NCI-H1417 treated with DMSO at 0.1 percent for 48 hours (cell line): ENCODE data around the gene DBX1.
"Not testable (repeated sequence)": the region's sequence is repeated elsewhere in the genome, so short reads cannot be mapped to it uniquely, and the experiment has no call there.

Source experiments
- DNase-seq: peaks from one replicate; lab custom pipeline; 2025; lab: John Stamatoyannopoulos, UW

DBX1 gene, protein sequence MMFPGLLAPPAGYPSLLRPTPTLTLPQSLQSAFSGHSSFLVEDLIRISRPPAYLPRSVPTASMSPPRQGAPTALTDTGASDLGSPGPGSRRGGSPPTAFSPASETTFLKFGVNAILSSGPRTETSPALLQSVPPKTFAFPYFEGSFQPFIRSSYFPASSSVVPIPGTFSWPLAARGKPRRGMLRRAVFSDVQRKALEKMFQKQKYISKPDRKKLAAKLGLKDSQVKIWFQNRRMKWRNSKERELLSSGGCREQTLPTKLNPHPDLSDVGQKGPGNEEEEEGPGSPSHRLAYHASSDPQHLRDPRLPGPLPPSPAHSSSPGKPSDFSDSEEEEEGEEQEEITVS

DNA sequence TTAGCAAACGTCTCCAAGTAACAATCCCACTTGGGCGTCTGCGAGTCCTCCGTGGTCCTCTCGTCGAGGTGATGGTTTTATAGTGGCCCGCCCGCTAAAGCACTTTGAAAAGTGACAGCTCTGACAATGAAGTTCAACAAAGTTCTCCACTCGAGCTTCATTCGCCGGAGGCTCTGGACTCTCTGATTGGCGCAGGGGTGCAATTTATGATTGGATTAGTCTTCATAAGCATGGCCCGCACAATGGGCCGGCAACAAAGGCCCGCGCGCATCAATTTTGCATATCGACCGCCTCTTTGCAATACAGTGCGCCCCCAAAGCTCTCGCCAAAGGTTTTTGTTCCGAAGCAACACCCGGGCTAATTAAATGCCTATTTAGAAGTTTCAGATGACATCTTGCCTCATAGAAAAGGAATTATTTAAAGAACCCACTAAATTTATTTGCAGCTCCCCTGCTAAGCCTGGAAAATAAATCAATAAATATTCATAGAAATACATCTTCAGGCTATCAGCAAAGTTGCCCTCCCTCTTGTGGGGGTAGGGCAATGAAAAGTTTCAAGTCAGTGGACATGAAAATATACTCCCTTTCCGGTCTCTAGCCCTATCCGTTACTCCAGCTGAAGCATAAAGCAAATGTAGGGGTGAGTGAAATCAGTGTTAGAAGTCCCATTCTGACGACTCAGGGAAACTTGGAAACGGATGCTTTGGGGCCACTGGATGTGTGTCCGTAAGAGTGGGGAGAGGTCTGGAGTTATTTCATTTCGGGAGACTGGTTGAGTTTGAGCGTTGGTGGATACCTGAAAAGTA, at the start of gene DBX1:
Gene DBX1, minus strand, starts transcription at position 51 of the 805 bp plus-strand sequence. CDS start 151 bp downstream, outside the sequence.
- no peak for DNase-seq

DNA sequence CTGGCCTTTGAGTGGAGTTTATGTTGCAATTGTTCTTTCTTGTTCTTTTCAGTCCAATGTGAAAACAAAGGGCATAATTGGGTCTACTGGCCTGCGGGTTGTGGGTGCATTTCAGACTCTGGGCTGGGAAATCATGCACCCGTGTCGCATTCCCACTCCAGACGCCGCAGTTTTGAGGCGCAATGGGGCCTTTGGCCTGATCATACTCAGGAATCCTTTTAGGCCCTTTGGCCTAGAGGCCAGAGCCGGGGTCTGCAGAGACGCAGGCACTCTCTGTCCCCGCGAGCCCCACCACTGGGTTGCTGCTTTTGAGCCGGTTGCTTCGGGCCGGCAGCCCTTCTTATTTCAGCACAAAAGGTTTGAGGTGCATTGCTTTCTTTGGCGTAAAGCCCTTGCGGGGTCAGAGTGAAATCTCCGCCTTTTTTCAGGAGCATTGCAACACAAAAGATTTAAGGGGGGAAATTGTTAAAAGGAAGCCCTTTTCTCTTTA, 48.4 kb upstream of the DBX1 start:
- no peak for DNase-seq

DNA sequence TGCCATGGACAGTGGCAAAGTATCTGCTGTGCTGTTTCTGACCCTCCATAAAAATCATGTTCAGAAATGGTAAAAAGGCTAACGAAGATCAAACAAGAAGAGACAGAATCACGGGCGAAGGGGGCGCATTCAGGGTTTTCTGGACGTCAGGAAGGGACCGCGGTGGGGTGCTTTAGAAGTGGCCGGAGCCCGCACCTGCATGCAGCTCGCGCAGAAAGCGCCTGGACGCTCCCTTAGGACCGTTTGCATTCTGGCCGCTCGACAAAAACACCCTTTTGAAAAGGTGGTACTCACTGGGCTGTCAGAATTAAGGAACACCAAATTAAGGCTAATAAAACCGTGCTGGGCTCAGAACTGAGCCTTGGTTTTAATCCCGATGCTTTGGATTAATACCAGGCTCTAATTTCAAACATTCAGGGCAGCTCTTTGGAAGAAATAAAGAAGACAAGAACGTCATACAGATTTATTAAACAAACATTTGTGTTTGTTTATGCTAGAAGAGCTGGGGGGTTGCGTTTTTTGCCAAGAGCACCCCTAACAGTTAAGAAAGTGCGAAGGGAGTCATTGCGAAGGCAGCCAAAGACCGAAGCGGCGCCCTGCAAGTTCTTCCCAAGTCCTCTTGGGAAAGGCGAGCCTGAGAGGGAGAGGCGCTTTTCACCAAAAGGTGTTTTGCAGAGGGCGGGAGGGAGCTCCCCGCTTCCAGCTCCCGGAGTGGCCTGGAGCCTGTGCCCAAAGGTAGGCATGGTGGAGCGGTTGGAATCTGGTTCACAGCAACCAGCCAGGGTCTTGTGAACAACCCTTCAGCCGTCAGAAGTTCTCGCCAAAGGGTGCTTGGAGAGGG, 47.7 kb upstream of the DBX1 start:
- DNase-seq = no peak

DNA sequence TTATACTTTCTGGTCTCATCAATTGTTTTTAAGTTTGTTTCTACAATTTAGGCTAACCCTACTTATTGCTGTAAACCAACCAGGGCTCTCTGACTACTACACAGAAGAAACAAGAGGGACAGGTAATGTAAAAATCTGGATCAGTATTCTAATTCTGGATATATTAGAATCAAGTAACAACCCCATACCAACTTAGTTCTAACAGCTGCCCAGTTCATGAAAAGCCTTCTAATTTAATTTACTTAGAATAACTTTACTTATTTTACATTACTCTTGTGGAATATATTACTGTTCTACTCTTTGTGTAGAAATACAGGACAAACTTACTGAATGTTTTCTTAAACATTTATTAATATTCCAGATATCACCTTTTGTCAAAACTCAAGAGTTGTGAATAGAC, 45.5 kb upstream of the DBX1 start:
- DNase-seq = no peak

DNA sequence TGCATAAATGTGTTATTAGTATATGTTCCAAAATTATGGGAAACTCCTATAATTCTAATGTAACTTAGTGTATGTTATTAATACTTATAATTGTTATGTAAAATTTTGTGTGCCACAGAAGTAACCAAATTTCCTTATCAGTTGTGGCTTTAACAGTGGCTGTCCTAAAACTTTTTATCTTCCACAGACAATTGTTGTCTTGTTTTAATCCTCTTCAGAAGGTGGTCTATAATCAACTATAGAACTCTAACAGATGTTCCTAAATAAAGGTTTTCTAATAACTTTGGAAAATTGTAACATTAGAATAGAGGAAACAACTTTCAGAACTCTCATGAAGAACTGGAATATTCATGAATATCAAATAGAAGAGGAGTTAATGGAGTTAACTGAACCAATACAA, 44.4 kb upstream of the DBX1 start:
- no peak for DNase-seq

DNA sequence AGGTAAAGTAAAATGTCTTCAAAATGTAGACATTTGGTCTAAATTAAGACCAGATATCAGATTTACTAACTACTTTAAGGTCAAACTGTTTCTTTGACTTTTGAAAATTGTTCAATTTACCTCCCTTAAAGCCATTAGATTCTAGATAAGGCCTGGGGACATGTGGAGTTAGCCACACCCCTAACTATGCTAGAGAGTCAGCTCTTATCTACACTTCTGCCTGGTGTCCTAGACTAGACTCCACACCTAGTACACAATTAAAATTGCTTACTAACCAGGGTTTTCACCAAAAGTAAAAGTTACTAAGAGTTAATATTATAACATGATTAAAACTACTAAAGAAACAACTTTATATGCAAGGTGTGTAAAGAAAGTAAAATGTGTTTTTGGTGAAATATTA, 43.6 kb upstream of the DBX1 start:
- no peak for DNase-seq

DNA sequence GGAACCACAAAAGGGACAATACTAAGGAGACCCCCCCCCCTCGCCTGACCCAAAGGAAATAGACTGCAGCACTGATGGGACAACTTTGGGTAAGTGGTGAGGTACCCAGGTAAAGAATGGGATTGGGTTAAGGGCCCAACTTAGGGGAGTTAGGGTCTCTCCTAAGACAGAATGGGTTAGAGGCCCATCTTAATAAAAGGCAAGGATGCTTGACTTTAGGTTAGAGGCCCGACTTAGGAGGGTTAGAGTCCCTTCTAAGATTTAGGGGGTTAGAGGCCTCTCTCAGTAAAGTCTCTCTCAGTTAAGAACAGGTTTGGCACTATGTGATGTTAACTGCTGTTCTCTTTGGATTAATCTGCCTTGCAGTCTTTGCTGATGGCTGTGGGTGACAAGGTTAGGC, 41.0 kb upstream of the DBX1 start:
- DNase-seq = no peak

DNA sequence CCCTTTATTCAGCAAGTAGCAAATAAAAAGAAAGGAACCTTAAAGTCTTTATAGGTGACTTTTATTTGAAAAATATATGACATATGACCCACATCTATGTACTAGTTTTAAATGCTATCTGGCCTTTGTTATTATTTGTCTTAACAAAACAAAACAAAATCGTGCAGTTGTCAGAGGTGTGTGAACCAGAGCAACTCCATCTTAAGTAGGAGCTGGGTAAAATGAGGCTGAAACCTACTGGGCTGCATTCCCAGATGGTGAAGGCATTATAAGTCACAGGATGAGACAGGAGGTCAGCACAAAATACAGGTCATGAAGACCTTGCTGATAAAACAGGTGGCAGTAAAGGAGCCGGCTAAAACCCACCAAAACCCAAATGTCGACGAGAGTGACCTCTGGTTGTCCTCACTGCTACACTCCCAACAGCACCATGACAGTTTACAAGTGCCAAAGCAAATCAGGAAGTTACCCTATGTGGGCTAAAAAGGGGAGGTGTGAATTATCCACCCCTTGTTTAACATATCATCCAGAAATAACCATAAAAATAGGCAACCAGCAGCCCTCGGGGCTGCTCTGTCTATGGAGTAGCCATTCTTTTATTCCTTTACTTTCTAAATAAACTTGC, 40.2 kb upstream of the DBX1 start:
- not testable (repeated sequence) for DNase-seq

DNA sequence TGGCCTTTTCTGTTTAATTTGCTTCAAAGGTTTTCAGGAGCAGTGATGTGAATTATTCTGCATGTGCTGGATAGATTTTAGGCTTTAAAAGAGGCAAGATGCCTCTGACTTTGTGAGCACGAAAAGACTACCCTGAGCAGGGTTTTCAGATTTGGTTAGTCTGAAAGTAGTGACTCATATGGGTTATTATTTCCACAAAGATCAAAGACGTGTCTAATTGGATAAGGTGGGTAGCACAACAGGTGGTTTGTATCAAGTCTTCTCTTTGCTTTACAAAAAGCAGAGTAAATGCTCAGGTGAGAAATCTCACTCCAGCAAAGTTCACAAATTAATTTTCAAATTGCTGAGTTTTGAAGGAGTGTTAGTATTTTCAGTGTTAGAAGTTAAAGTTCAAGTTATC, 37.6 kb upstream of the DBX1 start:
- no peak for DNase-seq

DNA sequence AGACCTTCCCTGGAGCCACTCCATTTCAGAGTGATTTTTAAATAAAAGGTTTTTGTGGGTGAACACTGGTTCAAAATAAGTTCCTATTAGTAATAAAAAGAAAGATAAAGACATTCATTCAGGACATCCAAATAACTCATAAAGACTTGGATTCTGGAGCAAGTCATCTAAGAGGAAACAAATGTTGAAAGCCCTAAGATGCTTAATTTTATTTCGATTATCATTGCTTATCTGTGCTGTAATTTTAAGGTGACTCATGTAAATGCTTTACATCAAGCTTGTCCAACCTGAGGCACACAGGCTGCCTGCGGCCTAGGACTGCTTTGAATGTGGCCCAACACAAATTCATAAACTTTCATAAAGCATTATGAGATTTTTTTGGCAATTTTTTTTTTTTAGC, 34.2 kb upstream of the DBX1 start:
- no peak for DNase-seq

DNA sequence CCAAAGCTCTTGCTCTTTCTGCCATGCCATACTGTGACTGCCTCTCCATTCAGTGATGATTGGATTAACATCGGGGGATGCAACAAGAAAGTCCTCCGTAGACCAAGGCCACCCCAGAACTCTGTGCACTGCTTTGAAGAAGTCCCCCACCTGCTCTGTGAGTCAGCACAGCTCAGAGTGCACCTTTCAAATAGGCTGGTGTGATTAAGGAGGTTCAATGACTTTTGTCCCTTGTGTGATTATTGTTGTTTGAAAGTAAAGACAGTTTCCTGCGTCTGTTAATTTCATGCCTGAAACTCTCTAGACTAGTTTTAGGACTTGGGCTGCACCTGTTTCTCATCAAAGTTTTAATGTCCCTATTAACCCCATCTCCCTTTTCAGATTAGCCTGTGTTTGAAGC, 33.0 kb upstream of the DBX1 start:
- DNase-seq = no peak

DNA sequence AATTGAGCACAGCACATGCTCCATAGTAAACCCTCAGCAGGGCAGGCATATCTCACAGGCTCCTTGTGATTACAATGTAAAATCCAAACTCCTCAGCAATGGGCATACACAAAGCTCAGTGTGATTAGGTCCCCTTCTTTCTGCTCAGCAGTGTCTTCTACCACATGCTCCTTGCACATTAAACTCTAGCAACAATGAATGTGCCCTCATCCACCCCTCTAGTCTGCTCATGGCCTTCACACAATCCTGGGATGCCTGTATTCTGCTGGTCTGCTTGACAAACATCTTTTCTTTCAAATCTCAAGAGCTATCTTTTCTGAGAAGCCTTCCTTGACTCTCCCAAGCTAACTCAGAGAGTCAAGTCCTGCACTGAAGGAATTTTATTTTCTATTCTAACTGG, 32.4 kb upstream of the DBX1 start:
- no peak for DNase-seq

DNA sequence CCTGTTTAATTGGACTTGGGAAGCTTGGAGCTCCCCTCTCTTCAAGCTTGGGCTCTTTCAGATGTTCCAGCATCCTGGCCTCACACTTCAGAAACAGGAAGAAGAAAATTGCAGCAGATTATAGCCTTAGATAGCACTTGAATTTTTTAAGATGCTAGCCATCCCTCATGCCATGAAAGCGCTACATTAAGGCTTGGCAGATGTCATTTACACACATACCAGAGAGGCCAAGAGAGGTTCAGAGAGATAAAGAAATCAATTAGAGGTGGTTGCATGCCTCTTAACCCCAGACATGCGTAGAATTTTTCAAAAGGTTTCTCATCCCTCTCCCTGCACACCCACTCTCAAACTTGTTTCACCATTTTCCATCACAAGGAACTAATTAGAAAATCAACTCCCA, 31.9 kb upstream of the DBX1 start:
- no peak for DNase-seq

DNA sequence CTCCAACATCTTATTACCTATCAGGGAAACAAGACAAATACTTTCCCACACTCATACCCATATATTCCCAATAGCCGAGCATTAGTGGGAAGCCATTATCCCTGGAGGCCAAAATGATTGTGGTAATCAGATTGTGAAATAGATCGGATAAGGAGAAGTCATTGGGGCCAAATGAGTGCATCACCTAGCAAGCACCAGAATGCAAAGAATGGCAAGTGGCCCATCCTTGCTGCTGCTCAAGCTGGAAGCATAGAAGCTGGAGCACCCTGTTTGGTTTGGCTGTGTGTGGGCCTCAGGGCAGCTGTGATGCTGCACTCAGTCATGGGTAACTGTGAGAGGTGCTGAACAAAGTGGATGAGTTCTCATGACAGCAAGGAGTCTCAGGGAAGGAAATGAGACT, 18.7 kb upstream of the DBX1 start:
- no peak for DNase-seq

DNA sequence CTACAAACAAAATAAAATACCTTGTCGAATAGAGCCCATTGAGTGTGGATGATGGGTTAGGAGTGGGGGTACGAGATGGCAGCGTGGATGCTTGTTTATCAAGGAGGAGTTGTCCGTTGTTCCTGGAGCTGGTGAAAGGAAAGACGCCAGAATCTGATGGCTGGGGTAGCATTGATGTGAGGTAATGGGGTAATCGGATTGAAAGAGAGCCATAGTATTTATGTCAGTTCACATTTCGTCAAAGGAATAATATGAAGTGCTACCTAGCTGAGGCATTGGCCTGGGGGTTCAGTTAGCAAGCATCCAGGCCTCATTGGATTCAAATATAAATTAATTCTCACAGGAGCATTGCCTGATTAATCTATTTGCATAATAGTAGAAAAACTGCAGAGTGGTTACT, 16.9 kb upstream of the DBX1 start:
- no peak for DNase-seq

DNA sequence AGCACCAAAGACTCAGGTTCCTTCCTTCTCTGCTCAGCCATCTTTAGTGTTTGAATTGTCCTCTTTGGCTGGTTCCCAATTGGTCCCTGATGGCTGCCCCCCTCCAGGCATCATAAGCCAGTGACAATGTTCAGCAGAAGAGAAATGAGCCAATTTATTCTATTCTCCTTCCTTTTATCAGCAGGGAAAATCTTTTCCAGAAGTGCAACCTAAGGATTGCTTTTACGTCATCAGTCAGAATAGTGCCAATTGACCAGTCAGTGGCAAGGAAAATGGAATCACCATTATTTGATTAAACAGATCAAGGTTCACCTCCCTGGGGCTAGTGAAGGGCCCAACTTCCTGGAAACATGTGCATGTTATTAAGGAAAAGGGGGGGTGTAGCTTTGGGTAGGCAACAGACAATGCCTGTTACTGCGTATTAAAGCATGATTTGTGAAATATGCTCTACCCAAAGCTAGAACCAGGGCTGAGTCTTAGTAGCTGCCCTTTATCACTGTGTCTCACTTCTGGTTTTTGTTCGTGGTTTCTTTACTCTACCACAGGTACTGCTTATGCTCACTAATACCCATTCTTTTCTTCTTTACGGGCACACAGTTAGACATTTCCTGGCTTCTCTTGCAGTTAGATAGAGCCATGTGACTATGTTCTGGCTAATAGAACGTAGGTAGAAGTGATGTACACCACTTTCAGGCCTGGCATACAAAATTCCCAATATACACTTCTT, 12.6 kb upstream of the DBX1 start:
- DNase-seq = no peak

DNA sequence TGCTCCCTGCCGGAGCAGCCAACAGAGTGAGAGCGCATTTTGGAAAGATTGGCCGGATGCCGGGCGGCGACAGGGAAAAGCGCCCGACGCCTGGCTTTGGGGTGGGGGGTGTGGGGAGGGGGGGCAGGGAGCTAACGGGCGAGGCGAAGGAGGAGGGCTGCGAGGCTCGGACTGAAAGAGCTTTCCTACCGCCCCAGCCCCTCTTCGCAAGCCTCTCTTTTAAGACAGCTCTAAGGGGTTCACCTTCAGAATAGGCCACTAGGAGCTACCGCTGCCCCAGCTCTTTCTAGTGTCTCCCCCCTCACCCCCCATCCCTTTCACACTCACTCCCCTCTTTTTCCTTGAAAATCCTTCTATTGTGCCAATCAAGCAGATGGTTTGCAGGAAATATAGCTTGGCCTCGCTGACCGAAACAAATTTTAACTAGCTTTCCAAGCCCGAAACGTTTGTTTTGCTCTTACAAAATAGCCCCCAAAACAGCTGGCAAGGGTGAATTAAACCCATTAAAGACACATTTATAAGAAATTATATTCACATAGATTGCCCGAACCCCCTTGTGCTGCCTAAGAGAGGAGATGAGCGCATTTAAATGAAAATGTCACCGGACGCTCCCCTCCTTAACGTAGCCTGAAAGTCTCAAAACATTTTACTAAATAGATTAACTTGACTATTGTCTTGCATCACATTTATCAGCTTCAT, 3.7 kb upstream of the DBX1 start:
- no peak for DNase-seq

DNA sequence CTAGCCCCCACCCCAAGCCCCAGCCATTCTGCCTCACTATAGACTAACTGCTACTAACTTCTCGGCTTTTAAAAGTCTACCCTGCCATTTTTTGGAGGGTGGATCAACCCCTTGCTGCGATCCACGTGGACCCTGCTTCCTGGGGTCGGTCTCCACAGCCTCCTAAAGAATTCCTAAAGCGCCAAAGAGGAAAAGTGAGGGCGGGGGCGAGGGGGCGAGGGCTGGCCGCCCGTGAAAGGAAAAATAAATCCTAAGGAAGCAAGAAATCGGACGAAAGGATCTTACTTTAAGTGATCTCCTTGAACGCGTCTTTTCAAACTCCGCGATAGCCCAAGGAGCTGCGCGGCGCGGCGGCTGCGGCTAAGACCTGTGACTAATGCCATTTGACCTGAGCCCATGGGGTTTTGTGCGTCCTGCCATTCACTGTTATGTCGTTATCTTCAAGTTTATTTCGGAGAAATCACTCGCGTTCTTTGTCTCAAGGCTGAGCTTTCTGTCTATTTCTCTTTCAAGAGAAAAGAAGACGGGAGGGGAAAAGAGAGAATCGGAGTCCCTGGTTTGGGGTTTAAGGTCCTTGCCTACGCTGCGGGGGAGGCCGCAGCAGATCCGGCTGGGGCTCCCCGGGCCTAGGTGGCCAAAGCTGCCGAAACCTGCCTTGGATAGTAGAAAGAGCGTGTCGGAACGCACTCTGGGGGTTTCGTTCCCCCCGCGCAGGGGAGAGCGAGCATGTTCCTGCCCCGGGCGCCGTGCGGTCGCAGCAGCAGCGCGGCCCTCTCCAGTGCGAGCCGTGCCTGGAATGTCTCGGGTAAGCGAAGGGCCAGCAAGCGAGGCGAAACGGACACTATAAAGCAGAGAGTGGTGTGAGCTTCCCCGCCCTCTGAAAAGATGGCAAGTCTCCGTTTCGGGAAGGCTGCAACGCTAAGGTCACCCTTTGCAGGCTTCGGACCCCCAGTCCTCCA, 2.8 kb upstream of the DBX1 start:
- no peak for DNase-seq

DNA sequence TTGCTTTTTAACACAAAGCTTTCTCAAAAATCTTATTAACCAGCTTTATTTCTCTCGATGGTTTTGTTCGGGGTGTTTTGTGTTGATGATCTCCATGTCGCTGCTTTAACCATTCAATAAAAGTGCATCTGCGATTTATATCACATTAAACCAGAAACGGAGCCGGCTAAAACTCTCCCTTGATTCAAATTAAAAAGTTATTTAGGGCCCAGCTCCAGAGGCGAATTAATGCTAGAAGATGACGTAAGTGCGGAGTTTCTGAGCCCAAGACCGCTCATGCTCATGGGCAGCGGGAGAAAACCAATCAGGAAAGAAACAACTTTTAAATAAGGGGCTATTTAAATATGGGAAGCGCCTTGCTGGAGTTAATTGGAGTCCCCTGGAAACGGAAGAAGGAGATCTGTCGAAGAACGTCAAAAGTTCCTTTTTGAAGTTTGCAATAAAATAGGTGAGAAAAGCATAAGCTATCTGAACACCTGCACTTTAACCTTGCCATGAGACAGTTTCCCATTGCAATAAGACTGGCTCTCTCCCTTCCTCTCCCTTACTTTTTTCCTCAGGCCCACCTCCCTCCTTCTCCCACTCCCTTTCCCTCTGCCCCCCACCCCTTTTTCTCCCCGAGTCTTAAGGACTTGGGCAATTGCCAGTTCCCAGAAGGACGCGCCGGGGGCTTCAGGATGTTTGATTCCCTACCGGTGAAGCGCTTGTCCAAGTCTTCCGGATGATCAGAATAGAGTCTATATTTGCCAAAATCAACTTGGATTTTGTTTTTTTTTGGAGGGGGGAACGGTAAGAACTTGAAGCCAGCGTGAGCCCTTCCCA, 1.9 kb upstream of the DBX1 start:
- DNase-seq = no peak
